Midbrain (tissue), 1 donor: ENCODE measurements around the gene JMJD6.
A peak's percentile ranks its signal among the peaks of the same experiment; 100 is the strongest.
"Not testable (repeated sequence)": the region's sequence is repeated elsewhere in the genome, so short reads cannot be mapped to it uniquely, and the experiment has no call there.

Experiments
- DNase-seq: peaks from one replicate; lab custom pipeline; 2025; lab: John Stamatoyannopoulos, UW

JMJD6 gene

GRCh38 chr17:76736349-76737081 lies 10.1 kb upstream of the JMJD6 start:
- peak; percentile 68 for DNase-seq

- no peak for DNase-seq
Observed at GRCh38 chr17:76735586-76736348, 9.4 kb upstream of the JMJD6 start.

- DNase-seq = no peak
Observed at GRCh38 chr17:76735006-76735405, 8.6 kb upstream of the JMJD6 start.

- no peak for DNase-seq
Observed at GRCh38 chr17:76734080-76734840, 7.9 kb upstream of the JMJD6 start.

- no peak for DNase-seq
Observed at GRCh38 chr17:76733618-76733957, 7.2 kb upstream of the JMJD6 start.

- DNase-seq = no peak
Observed at GRCh38 chr17:76732734-76733617, 6.6 kb upstream of the JMJD6 start.

GRCh38 chr17:76731800-76732733 lies 5.7 kb upstream of the JMJD6 start:
- DNase-seq = not testable (repeated sequence)

GRCh38 chr17:76727745-76728456 lies 1.5 kb upstream of the JMJD6 start:
- no peak for DNase-seq

GRCh38 chr17:76726776-76727718 lies 641 bp upstream of the JMJD6 start, which contains the start of gene METTL23:
Gene METTL23, plus strand, starts transcription at chr17:76726839. Its CDS starts 2,872 bp downstream, at chr17:76729711.
- peak; percentile 69 for DNase-seq

GRCh38 chr17:76725580-76726230 lies 701 bp downstream of the JMJD6 start:
- DNase-seq = peak; percentile 49

- no peak for DNase-seq
Observed at GRCh38 chr17:76723812-76724211, 2.6 kb downstream of the JMJD6 start.

- DNase-seq = not testable (repeated sequence)
Observed at GRCh38 chr17:76722977-76723376, 3.4 kb downstream of the JMJD6 start.

GRCh38 chr17:76722279-76722678 lies 4.1 kb downstream of the JMJD6 start:
- no peak for DNase-seq

GRCh38 chr17:76721463-76721862 lies 4.9 kb downstream of the JMJD6 start:
- DNase-seq = no peak

GRCh38 chr17:76720941-76721340 lies 5.5 kb downstream of the JMJD6 start:
- DNase-seq = no peak

- DNase-seq = no peak
Observed at GRCh38 chr17:76720211-76720610, 6.2 kb downstream of the JMJD6 start.

- DNase-seq = no peak
Observed at GRCh38 chr17:76718516-76718915, 7.9 kb downstream of the JMJD6 start.

GRCh38 chr17:76716839-76717215 lies 9.6 kb downstream of the JMJD6 start:
- no peak for DNase-seq
